Hepatocyte (in vitro differentiated cells): ENCODE measurements around the gene CUBN. TPM values are rescaled to one million over a fixed set of nuclear protein-coding genes. Genes with fewer than 3 reads are reported as not detected.

Experiments used
- DNase-seq: peaks from one replicate; pipeline ENCODE4 v3.0.0-alpha.2; 2016; ENCODE audit warnings: low spot score
- H2AFZ ChIP-seq: fragments of 200-600 bp; sonication (generic); 2 replicates; pipeline ENCODE4 v1.6.0; 2016; ENCODE audit warnings: antibody characterized with exemption, mild to moderate bottlenecking
- H3K27ac ChIP-seq: fragments of 200-600 bp; sonication (generic); 2 replicates; pipeline ENCODE4 v1.5.1; 2016; ENCODE audit warnings: mild to moderate bottlenecking
- H3K27me3 ChIP-seq: fragments of 200-600 bp; sonication (generic); 2 replicates; pipeline ENCODE4 v1.6.1; 2016
- H3K36me3 ChIP-seq: fragments of 200-600 bp; sonication (generic); replicated peaks from 2 replicates; pipeline ENCODE4 v1.5.1; 2016; ENCODE audit warnings: low read depth; ENCODE audit not compliant: insufficient read depth
- H3K4me1 ChIP-seq: fragments of 200-600 bp; sonication (generic); 2 replicates; pipeline ENCODE4 v1.5.1; 2016; ENCODE audit warnings: mild to moderate bottlenecking, moderate library complexity; ENCODE audit not compliant: insufficient read depth
- H3K4me2 ChIP-seq: fragments of 200-600 bp; sonication (generic); 2 replicates; pipeline ENCODE4 v1.6.0; 2016
- H3K4me3 ChIP-seq: fragments of 200-600 bp; sonication (generic); 2 replicates; pipeline ENCODE4 v1.5.1; 2016; ENCODE audit warnings: mild to moderate bottlenecking
- H3K79me2 ChIP-seq: fragments of 200-600 bp; sonication (generic); 2 replicates; pipeline ENCODE4 v1.6.0; 2017; ENCODE audit warnings: mild to moderate bottlenecking
- H3K9me2 ChIP-seq: fragments of 200-600 bp; sonication (generic); replicated peaks from 2 replicates; pipeline ENCODE4 v1.6.0; 2017; ENCODE audit warnings: mild to moderate bottlenecking; ENCODE audit not compliant: insufficient read depth
- H3K9me3 ChIP-seq: fragments of 200-600 bp; sonication (generic); 2 replicates; pipeline ENCODE4 v1.5.1; 2016; ENCODE audit warnings: low read depth, mild to moderate bottlenecking
- H4K20me1 ChIP-seq: fragments of 200-600 bp; sonication (generic); 2 replicates; pipeline ENCODE4 v1.6.0; 2016; ENCODE audit warnings: mild to moderate bottlenecking; ENCODE audit not compliant: insufficient read depth, poor library complexity, severe bottlenecking
- CTCF ChIP-seq: fragments of 200-600 bp; sonication (generic); IDR thresholded peaks from 2 replicates; pipeline ENCODE4 v1.5.1; 2016; ENCODE audit warnings: antibody characterized with exemption, mild to moderate bottlenecking; ENCODE audit not compliant: poor library complexity
- EZH2 ChIP-seq: fragments of 200-600 bp; sonication (generic); IDR thresholded peaks from 2 replicates; pipeline ENCODE4 v1.6.1; 2016; ENCODE audit warnings: antibody characterized with exemption, mild to moderate bottlenecking, borderline replicate concordance
- EZH2phosphoT487 ChIP-seq: fragments of 200-600 bp; sonication (generic); IDR thresholded peaks from one replicate; pipeline ENCODE4 v1.6.1; 2018; ENCODE audit warnings: antibody characterized with exemption, mild to moderate bottlenecking, low read depth, moderate library complexity; ENCODE audit not compliant: unreplicated experiment, severe bottlenecking
- WGBS: methylation state at CpG from one replicate; pipeline ENCODE4 v1.1.6; 2016; ENCODE audit warnings: low lambda C conversion rate; ENCODE audit errors: missing lambda C conversion rate; 5-methylcytosine and 5-hydroxymethylcytosine counted together
- polyA plus RNA-seq: library from polyadenylated mRNA; unstranded; fragments of >200 nt; fragmentation: Nextera tagmentation; extraction: Ambion mirVana; gene quantifications from 2 replicates; pipeline ENCODE4 v1.2.1, GENCODE V29; 2016
- total RNA-seq: library from RNA; depleted of rRNA; stranded (reverse); fragments of >200 nt; gene quantifications from 2 replicates; pipeline ENCODE4 v1.2.3, GENCODE V29; 2014

CUBN gene
- total and polyA plus RNA-seq, 2 experiments from 2014 or later = 2.0 to 10.6 TPM

GRCh38 chr10:17143055-17143690, 13.6 kb upstream of the CUBN start:
- H3K4me2 ChIP-seq = no peak overlapping the region
- H3K79me2 ChIP-seq = no peaks in the 10 kb centered on the region
- no peak for TF ChIP-seq EZH2
- no peak for TF ChIP-seq CTCF
- no peak for TF ChIP-seq EZH2phosphoT487
- H3K36me3 ChIP-seq = no peaks in the 10 kb centered on the region
- no peaks in the 10 kb centered on the region for H3K27me3 ChIP-seq
- H2AFZ ChIP-seq = no peak overlapping the region
- WGBS = 91% methylated on average over 3 of the region's 3 CpGs
- peaks cover 28% of the 10 kb centered on the region for H3K4me1 ChIP-seq
- no peak overlapping the region for H3K27ac ChIP-seq
- no peak overlapping the region for H3K4me3 ChIP-seq
- no peak for DNase-seq
- H3K9me3 ChIP-seq = no peaks in the 10 kb centered on the region
- no peaks in the 10 kb centered on the region for H4K20me1 ChIP-seq
- H3K9me2 ChIP-seq = no peaks in the 10 kb centered on the region

- TF ChIP-seq EZH2 (no peak), CTCF (no peak), EZH2phosphoT487 (no peak)
- H4K20me1 ChIP-seq = no peaks in the 10 kb centered on the region
- H3K27ac ChIP-seq = no peak overlapping the region
- no peak for DNase-seq
- no peaks in the 10 kb centered on the region for H3K36me3 ChIP-seq
- H3K4me1 ChIP-seq = peaks cover 22% of the 10 kb centered on the region
- no peaks in the 10 kb centered on the region for H3K79me2 ChIP-seq
- H3K4me3 ChIP-seq = no peak overlapping the region
- H3K4me2 ChIP-seq = no peak overlapping the region
- H3K27me3 ChIP-seq = no peaks in the 10 kb centered on the region
- no peaks in the 10 kb centered on the region for H3K9me3 ChIP-seq
- WGBS = 86% methylated on average over 1 of the region's 1 CpG
- H3K9me2 ChIP-seq = no peaks in the 10 kb centered on the region
- no peak overlapping the region for H2AFZ ChIP-seq
Observed at GRCh38 chr10:17141504-17142229, 12.1 kb upstream of the CUBN start.

GRCh38 chr10:17140386-17140761, 10.8 kb upstream of the CUBN start:
- Histone ChIP-seq H3K4me3 (no peak overlapping the region), H3K9me2 (no peaks in the 10 kb centered on the region), H3K9me3 (no peaks in the 10 kb centered on the region), H3K4me2 (no peak overlapping the region), H3K27ac (no peak overlapping the region), H3K79me2 (no peaks in the 10 kb centered on the region), H3K27me3 (no peaks in the 10 kb centered on the region), H3K4me1 (peaks cover 16% of the 10 kb centered on the region), H4K20me1 (no peaks in the 10 kb centered on the region), H3K36me3 (no peaks in the 10 kb centered on the region), H2AFZ (no peak overlapping the region)
- no peak for TF ChIP-seq EZH2phosphoT487
- DNase-seq = no peak

- TF ChIP-seq CTCF (no peak), EZH2 (no peak), EZH2phosphoT487 (no peak)
- WGBS = 67% methylated on average over 5 of the region's 5 CpGs
- no peaks in the 10 kb centered on the region for H3K9me2 ChIP-seq
Observed at GRCh38 chr10:17138460-17139042, 8.9 kb upstream of the CUBN start.

More at GRCh38 chr10:17138460-17139042, 8.9 kb upstream of the CUBN start:
- Histone ChIP-seq H4K20me1 (no peaks in the 10 kb centered on the region), H3K9me3 (no peaks in the 10 kb centered on the region), H3K4me1 (peaks cover 10% of the 10 kb centered on the region), H3K4me3 (no peak overlapping the region), H3K27me3 (no peaks in the 10 kb centered on the region), H3K36me3 (no peaks in the 10 kb centered on the region), H3K4me2 (peak overlapping the region; percentile 9), H3K79me2 (no peaks in the 10 kb centered on the region), H2AFZ (no peak overlapping the region), H3K27ac (no peak overlapping the region)
- no peak for DNase-seq
